ENCODE measurements around the gene IL26. TPM values are rescaled to one million over a fixed set of nuclear protein-coding genes. Genes with fewer than 3 reads are reported as not detected.

The IL26 gene
- total RNA-seq, 1 donor from 2014 or later = not detected

DNA sequence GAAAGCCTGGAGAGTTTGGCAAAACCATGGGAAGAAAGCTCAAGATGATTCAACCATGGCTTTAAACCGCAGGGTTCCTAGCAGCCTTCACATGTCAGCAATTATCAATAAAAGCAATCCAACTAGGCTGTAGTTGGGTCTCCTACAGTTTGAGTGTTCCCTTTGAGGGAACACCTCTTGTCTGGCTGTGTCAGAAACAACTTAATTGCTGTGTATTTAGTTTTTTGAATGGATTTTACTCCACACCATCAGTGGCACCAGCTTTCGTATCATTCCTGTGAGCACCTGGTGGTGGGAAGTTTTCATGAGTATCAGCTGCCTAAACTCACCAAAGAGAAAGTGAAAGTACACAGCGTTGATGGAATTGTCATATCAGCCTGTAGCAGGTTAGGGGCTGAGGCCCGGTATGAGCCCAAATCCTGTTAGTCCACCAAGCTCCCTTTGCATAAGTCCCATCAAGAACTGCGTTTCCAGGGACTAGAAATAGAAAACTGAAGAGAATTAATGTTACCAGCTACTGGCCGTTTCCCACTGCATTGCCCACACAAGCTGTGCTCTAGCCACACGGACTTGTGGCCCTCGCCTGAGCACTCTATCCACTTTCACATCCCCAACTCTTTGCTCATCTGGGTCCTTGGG lies 10.9 kb upstream of the IL26 start:
- H3K4me3 Mint-ChIP-seq = peak overlapping the region; percentile 88
- ATAC-seq (ENCODE audit: low read depth) (peak; percentile 73), DNase-seq (peak; percentile 22)
- no peaks in the 10 kb centered on the region for H3K9me3 Mint-ChIP-seq
- H3K36me3 Mint-ChIP-seq (ENCODE audit: low read depth) = no peaks in the 10 kb centered on the region
- ChIA-PET POLR2A (no interaction called here), CTCF (interaction anchor here (0.8 to 2.5 kb wide), 5 partner anchors 12 to 122 kb away, joined by 3 to 11 read pairs (median 3); partner anchors contain the start of gene IL26)
- H3K27me3 Mint-ChIP-seq = no peaks in the 10 kb centered on the region
- intact Hi-C loops (cut with micrococcal nuclease) = loop anchor here (1.0 to 5.0 kb wide), 3 partner anchors 96 to 511 kb away; partner anchors contain the start of genes MDM1, NUP107 and SLC35E3
- TF ChIP-seq, protein P1, sequence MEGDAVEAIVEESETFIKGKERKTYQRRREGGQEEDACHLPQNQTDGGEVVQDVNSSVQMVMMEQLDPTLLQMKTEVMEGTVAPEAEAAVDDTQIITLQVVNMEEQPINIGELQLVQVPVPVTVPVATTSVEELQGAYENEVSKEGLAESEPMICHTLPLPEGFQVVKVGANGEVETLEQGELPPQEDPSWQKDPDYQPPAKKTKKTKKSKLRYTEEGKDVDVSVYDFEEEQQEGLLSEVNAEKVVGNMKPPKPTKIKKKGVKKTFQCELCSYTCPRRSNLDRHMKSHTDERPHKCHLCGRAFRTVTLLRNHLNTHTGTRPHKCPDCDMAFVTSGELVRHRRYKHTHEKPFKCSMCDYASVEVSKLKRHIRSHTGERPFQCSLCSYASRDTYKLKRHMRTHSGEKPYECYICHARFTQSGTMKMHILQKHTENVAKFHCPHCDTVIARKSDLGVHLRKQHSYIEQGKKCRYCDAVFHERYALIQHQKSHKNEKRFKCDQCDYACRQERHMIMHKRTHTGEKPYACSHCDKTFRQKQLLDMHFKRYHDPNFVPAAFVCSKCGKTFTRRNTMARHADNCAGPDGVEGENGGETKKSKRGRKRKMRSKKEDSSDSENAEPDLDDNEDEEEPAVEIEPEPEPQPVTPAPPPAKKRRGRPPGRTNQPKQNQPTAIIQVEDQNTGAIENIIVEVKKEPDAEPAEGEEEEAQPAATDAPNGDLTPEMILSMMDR (IDR thresholded peaks at IDR 0.05) = no peak
- peaks cover 32% of the 10 kb centered on the region for H3K4me1 Mint-ChIP-seq
- H3K27ac Mint-ChIP-seq = peak overlapping the region; percentile 92

DNA sequence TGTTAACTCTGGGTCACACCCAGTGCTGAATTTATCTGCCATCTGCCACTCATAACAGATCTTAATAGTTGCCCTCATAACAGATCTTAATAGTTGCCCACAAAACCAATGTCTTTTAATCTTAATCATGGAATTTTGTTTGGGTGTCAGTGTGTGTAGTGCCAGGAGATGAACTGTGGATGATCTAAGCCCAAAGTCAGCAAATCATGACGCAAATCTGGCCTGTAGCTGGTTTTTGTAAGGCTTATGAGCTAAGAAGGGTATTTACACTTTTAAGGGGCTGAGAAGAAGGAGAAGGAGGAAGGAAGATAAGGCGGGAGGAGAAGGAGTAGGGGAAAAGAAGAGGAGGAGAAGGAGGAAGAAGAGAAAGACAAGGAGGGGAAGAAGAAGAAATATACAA lies 10.0 kb upstream of the IL26 start:
- intact Hi-C loops (cut with micrococcal nuclease) = loop anchor here (5.0 kb wide), 2 partner anchors 452 to 512 kb away; partner anchors contain the start of genes NUP107 and SLC35E3
- Mint-ChIP-seq H3K27ac (no peak overlapping the region), H3K4me3 (no peak overlapping the region), H3K9me3 (no peaks in the 10 kb centered on the region), H3K4me1 (peaks cover 25% of the 10 kb centered on the region), H3K27me3 (no peaks in the 10 kb centered on the region), H3K36me3 (ENCODE audit: low read depth) (no peaks in the 10 kb centered on the region)
- DNase-seq (no peak), ATAC-seq (ENCODE audit: low read depth) (no peak)
- ChIA-PET CTCF (interaction anchor here (0.8 to 2.5 kb wide), 3 partner anchors 11 to 123 kb away, joined by 3 to 11 read pairs (median 5); partner anchors contain the start of gene IL26), POLR2A (no interaction called here)
- TF ChIP-seq, protein P1 (IDR thresholded peaks at IDR 0.05) = no peak

DNA sequence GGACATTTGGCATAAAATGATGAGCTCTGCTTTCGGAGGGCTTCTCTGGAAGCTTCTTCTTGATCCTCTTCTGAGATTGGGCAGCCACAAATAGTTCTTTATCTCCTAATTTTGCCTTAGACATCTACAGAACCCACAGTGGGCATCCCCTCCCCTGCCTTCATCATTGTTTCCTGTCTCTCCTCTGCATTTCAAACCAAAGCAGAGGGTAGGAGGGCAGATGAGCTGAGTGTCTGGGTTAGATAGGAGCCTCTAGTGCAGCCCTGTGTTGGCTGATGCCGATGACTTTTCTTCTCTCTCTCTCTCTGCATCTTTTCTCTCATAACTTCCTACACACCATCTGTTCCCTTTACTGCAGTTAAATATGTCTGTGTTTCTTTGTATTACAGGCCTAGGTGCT lies 8.5 kb upstream of the IL26 start:
- H3K36me3 Mint-ChIP-seq (ENCODE audit: low read depth) = no peaks in the 10 kb centered on the region
- intact Hi-C loops (cut with micrococcal nuclease) = no loop called here
- TF ChIP-seq, protein P1 (IDR thresholded peaks at IDR 0.05) = no peak
- H3K9me3 Mint-ChIP-seq = no peaks in the 10 kb centered on the region
- DNase-seq (no peak), ATAC-seq (ENCODE audit: low read depth) (no peak)
- H3K27me3 Mint-ChIP-seq = no peaks in the 10 kb centered on the region
- H3K27ac Mint-ChIP-seq = no peak overlapping the region
- ChIA-PET POLR2A (no interaction called here), CTCF (interaction anchor here (0.7 to 1.4 kb wide), 2 partner anchors 11 to 620 kb away, joined by 3 to 4 read pairs; no protein-coding TSS in a partner anchor)
- H3K4me1 Mint-ChIP-seq = peaks cover 23% of the 10 kb centered on the region
- no peak overlapping the region for H3K4me3 Mint-ChIP-seq

DNA sequence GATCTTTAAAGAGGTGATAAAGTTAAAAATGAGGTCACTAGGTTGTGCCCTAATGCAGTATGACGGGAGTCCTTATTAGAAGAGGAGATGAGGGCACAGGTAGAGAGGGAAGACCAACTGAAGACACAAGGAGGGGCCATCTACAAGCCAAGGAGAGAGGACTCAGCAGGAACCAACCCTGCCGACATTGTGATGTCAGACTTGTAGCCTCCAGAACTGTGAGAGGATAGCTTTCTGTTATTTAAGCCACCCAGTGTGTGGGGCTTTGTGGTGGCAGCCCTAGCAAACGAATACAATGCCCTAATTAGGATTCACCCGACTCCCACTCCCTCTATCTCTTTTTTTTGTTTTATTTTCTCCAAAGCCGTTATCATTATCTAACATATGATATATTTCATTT lies 7.9 kb upstream of the IL26 start:
- Mint-ChIP-seq H3K4me1 (peaks cover 23% of the 10 kb centered on the region), H3K27me3 (no peaks in the 10 kb centered on the region), H3K36me3 (ENCODE audit: low read depth) (no peaks in the 10 kb centered on the region), H3K4me3 (no peak overlapping the region), H3K9me3 (no peaks in the 10 kb centered on the region), H3K27ac (no peak overlapping the region)
- ChIA-PET POLR2A (no interaction called here), CTCF (interaction anchor here (1.4 kb wide), 1 partner anchor 10 kb away, joined by 4 read pairs; no protein-coding TSS in a partner anchor)
- DNase-seq (no peak), ATAC-seq (ENCODE audit: low read depth) (no peak)
- TF ChIP-seq, protein P1 (IDR thresholded peaks at IDR 0.05) = no peak
- intact Hi-C loops (cut with micrococcal nuclease) = no loop called here

DNA sequence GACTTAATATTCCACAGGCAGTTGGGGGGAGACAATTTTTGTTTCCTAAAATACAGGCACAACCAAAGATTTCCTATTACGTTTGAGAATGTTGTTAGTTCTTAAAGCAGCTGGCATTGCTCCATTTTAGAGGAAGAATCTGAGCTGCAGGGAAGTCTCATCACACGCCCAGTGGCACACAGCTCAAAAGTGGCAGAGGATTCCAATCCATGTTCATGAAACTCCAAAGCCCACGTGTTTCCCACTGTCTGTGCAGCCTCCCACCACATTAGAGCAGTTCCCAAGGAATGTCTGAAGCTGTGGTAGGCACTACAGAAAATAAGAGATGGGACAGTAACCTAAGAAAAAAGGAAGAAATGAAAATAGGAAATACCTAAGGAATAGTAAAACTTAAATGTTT lies 6.1 kb upstream of the IL26 start:
- Mint-ChIP-seq H3K27ac (no peak overlapping the region), H3K9me3 (no peaks in the 10 kb centered on the region), H3K36me3 (ENCODE audit: low read depth) (no peaks in the 10 kb centered on the region), H3K4me3 (no peak overlapping the region), H3K4me1 (peaks cover 10% of the 10 kb centered on the region), H3K27me3 (no peaks in the 10 kb centered on the region)
- no peak for ATAC-seq (ENCODE audit: low read depth)
- DNase-seq = no peak
- TF ChIP-seq, protein P1 (IDR thresholded peaks at IDR 0.05) = no peak
- intact Hi-C loops (cut with micrococcal nuclease) = no loop called here
- ChIA-PET CTCF (interaction anchor here (2.2 kb wide), 1 partner anchor 9 kb away, joined by 9 read pairs; no protein-coding TSS in a partner anchor), POLR2A (interaction anchor here (1.1 kb wide), 1 partner anchor 9 kb away, joined by 3 read pairs; no protein-coding TSS in a partner anchor)
